ENCODE results near the gene PTRH2.

- no peak for TF ChIP-seq EP300 (IDR thresholded peaks at IDR 0.05)
- TF ChIP-seq, protein P1, sequence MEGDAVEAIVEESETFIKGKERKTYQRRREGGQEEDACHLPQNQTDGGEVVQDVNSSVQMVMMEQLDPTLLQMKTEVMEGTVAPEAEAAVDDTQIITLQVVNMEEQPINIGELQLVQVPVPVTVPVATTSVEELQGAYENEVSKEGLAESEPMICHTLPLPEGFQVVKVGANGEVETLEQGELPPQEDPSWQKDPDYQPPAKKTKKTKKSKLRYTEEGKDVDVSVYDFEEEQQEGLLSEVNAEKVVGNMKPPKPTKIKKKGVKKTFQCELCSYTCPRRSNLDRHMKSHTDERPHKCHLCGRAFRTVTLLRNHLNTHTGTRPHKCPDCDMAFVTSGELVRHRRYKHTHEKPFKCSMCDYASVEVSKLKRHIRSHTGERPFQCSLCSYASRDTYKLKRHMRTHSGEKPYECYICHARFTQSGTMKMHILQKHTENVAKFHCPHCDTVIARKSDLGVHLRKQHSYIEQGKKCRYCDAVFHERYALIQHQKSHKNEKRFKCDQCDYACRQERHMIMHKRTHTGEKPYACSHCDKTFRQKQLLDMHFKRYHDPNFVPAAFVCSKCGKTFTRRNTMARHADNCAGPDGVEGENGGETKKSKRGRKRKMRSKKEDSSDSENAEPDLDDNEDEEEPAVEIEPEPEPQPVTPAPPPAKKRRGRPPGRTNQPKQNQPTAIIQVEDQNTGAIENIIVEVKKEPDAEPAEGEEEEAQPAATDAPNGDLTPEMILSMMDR (IDR thresholded peaks at IDR 0.05) = no peak
Observed at GRCh38 chr17:59676716-59677115, 30.5 kb downstream of the PTRH2 start.

Measured in tibial nerve (tissue), 4 donors.